BLaER1 treated with 17β-estradiol and CSF1 and Interleukin-3, amounts not matched to agents 10 nM and 100 nM (cell line): ENCODE data around the gene NRL.

ENCODE experiments used
- H3K27ac ChIP-seq, 11 experiments: shearing (Covaris generic); formaldehyde crosslinking; 2 replicates each; pipeline ENCODE4 v1.8.1; 2022
- H3K27me3 ChIP-seq, 11 experiments: shearing (Covaris generic); formaldehyde crosslinking; 2 replicates each; pipeline ENCODE4 v1.8.1; 2022
- H3K36me3 ChIP-seq, 11 experiments: shearing (Covaris generic); formaldehyde crosslinking; 2 replicates each; pipeline ENCODE4 v1.8.1; 2022
- H3K4me1 ChIP-seq, 10 experiments: shearing (Covaris generic); formaldehyde crosslinking; 2 replicates each; pipeline ENCODE4 v1.8.1; 2022
- H3K4me2 ChIP-seq, 11 experiments: shearing (Covaris generic); formaldehyde crosslinking; 2 replicates each; pipeline ENCODE4 v1.8.1; 2022
- H3K4me3 ChIP-seq, 10 experiments: shearing (Covaris generic); formaldehyde crosslinking; 2 replicates each; pipeline ENCODE4 v1.8.1; 2022
- H3K9ac ChIP-seq, 11 experiments: shearing (Covaris generic); formaldehyde crosslinking; 2 replicates each; pipeline ENCODE4 v1.8.1; 2022
- H3K9me3 ChIP-seq, 11 experiments: shearing (Covaris generic); formaldehyde crosslinking; replicated peaks in 1 of 11; 2 replicates each; pipeline ENCODE4 v1.8.1; 2022
- H4K20me1 ChIP-seq, 11 experiments: shearing (Covaris generic); formaldehyde crosslinking; 2 replicates each; pipeline ENCODE4 v1.8.1; 2022
- Cebpa-rat ChIP-seq, 11 experiments: shearing (Covaris generic); IDR thresholded peaks; 2 replicates each; pipeline ENCODE4 v1.8.1; 2022

Gene NRL

DNA sequence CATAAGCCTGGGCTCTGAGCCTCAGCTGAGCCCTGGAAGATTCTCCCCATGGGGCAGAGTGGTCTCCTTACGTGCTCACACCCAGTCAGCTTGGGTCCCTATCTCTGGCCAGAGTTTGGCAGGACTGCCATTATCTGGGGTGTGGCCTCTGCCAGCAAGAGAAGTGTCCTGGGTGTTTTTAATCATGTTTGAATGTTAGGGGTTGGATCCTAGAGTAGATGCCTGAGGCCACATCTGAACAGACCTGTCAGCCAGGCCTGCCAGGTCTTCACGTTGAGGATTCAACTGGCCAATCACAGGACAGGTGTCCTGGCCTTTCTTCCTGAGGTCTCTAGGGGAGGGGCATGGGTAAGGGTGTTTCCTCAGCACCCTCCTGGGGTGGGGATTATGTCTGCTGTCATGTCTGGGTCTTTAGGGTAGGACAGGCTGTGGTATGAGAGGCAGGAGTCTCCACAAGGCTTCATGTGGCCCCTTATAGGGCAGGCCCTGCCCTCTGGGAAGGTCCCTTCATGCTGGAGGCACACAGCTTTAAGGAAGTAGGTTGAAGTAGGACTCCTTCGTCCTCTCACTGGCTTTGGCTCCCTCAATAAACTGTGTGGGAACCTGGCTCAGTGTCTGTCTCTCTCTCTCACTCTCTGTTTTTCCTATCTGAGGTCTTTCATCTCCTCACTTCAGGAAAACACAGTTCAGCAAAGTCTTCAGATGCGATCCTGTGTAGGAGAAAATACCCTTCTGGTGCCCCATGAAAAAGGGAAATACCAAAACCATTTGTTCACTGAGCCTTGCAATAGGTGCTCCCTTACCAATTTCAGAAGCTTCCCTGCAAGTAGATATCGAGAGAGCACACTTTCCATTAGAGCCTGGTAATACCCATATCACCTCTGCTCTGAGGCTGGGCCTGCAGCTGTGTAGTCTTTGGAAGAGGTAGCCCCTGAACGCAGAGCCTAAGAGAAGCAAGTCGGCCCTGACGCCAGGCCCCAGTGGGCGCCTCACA, 9.0 kb upstream of the NRL start:
- Histone ChIP-seq H4K20me1 (no peaks in the 10 kb centered on the region), H3K27ac (no peak overlapping the region), H3K4me3 (no peak overlapping the region), H3K4me2 (no peak overlapping the region), H3K9me3 (no peaks in the 10 kb centered on the region), H3K9ac (no peak overlapping the region; a peak in 1 of 22 replicates), H3K4me1 (peaks cover 0 to 31% (median 22%) of the 10 kb centered on the region in 10 experiments; a peak in 14 of 20 replicates), H3K36me3 (peaks cover 52 to 65% (median 62%) of the 10 kb centered on the region in 11 experiments), H3K27me3 (no peaks in the 10 kb centered on the region)
- no peak for TF ChIP-seq Cebpa-rat (IDR thresholded peaks at IDR 0.05)

DNA sequence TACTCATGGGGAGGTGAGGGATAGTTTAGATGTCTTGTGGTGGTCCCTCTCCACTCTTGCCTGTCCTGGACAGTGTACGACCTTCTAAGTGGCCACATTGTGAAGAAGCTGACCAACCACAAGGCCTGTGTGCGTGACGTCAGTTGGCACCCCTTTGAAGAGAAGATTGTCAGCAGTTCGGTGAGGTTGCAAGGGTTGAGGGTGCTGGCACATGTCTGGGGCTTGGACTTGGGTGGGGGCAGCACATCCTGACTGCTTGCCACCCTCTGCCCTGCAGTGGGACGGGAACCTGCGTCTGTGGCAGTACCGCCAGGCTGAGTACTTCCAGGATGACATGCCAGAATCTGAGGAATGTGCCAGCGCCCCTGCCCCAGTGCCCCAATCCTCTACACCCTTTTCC, 8.1 kb upstream of the NRL start:
- no peak for TF ChIP-seq Cebpa-rat (IDR thresholded peaks at IDR 0.05)

GRCh38 chr14:24122416-24122815, 7.7 kb upstream of the NRL start:
- Histone ChIP-seq H3K9me3 (no peaks in the 10 kb centered on the region), H3K9ac (no peak overlapping the region), H3K27ac (no peak overlapping the region), H3K4me3 (no peak overlapping the region), H4K20me1 (no peaks in the 10 kb centered on the region; a peak in 1 of 22 replicates), H3K4me2 (no peak overlapping the region), H3K4me1 (peaks cover 2 to 19% (median 13%) of the 10 kb centered on the region in 10 experiments; a peak in 17 of 20 replicates), H3K27me3 (no peaks in the 10 kb centered on the region), H3K36me3 (peaks cover 65 to 78% (median 75%) of the 10 kb centered on the region in 11 experiments)
- TF ChIP-seq Cebpa-rat (IDR thresholded peaks at IDR 0.05): no peak

More for the DNA sequence above, 8.1 kb upstream of the NRL start:
- no peaks in the 10 kb centered on the region for H4K20me1 ChIP-seq
- no peak overlapping the region for H3K9ac ChIP-seq
- H3K27me3 ChIP-seq: no peaks in the 10 kb centered on the region
- no peak overlapping the region for H3K27ac ChIP-seq
- peaks cover 60 to 73% (median 70%) of the 10 kb centered on the region in 11 experiments for H3K36me3 ChIP-seq
- peaks cover 0 to 24% (median 18%) of the 10 kb centered on the region in 10 experiments; a peak in 14 of 20 replicates for H3K4me1 ChIP-seq
- H3K4me2 ChIP-seq: no peak overlapping the region
- H3K9me3 ChIP-seq: no peaks in the 10 kb centered on the region
- H3K4me3 ChIP-seq: no peak overlapping the region

DNA sequence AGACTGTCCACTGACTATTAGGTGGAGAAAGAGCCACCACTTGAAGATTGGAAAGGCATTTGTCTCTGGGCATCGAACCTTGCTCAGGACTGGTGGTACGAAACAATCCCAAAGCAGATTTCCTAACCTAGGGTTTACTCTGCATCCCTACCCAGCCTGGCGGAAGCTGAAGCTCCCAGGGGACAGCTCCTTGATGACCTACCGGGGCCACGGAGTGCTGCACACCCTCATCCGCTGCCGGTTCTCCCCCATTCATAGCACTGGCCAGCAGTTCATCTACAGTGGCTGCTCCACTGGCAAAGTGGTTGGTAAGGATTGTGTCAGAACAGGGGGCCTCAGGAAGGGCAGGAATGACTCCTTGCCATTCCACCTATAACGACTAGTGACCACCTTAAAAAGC, 6.5 kb upstream of the NRL start:
- Histone ChIP-seq H3K27me3 (no peaks in the 10 kb centered on the region), H3K27ac (no peak overlapping the region), H3K9me3 (no peaks in the 10 kb centered on the region), H4K20me1 (peaks cover 0 to 6% (median 0%) of the 10 kb centered on the region in 11 experiments; a peak in 3 of 22 replicates), H3K4me3 (no peak overlapping the region), H3K4me1 (peaks cover 10 to 19% (median 16%) of the 10 kb centered on the region in 10 experiments), H3K9ac (no peak overlapping the region; a peak in 1 of 22 replicates), H3K36me3 (peaks cover 76 to 89% (median 83%) of the 10 kb centered on the region in 11 experiments), H3K4me2 (no peak overlapping the region)
- no peak for TF ChIP-seq Cebpa-rat (IDR thresholded peaks at IDR 0.05)

DNA sequence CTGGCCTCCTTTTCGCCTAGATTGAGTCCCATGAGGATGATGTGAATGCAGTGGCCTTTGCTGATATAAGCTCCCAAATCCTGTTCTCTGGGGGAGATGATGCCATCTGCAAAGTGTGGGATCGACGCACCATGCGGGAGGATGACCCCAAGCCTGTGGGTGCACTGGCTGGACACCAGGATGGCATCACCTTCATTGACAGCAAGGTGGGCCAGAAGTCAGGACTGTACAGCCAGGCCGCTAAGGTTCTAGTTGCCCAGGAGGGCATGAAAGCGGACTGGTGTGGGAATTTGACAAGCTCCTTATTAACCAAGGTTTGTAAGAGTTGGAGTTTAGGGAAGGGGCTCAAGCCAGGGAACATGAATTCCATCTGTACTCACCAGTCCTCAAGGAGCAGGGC, 4.9 kb upstream of the NRL start:
- peaks cover 76 to 86% (median 81%) of the 10 kb centered on the region in 11 experiments for H3K36me3 ChIP-seq
- peaks cover 0 to 8% (median 0%) of the 10 kb centered on the region in 11 experiments; a peak in 3 of 22 replicates for H4K20me1 ChIP-seq
- H3K9ac ChIP-seq: no peak overlapping the region
- H3K9me3 ChIP-seq: no peaks in the 10 kb centered on the region
- H3K27ac ChIP-seq: no peak overlapping the region
- no peak for TF ChIP-seq Cebpa-rat (IDR thresholded peaks at IDR 0.05)
- H3K4me1 ChIP-seq: peaks cover 14 to 22% (median 20%) of the 10 kb centered on the region in 10 experiments
- H3K27me3 ChIP-seq: no peaks in the 10 kb centered on the region
- no peak overlapping the region for H3K4me3 ChIP-seq
- H3K4me2 ChIP-seq: no peak overlapping the region

- peaks cover 54 to 61% (median 56%) of the 10 kb centered on the region in 11 experiments for H3K36me3 ChIP-seq
Observed at GRCh38 chr14:24117179-24117578, 2.4 kb upstream of the NRL start.

GRCh38 chr14:24116128-24116814, 1.5 kb upstream of the NRL start:
- H3K27ac ChIP-seq: peak overlapping the region in 1 of 11 experiments; percentile 95; a peak in 1 of 22 replicates
- peaks cover 44 to 53% (median 47%) of the 10 kb centered on the region in 11 experiments for H3K36me3 ChIP-seq
- peak overlapping the region; percentile 96 to 100 (median 97) for H3K4me2 ChIP-seq
- TF ChIP-seq Cebpa-rat (IDR thresholded peaks at IDR 0.05): no peak
- peaks cover 14 to 28% (median 24%) of the 10 kb centered on the region in 10 experiments for H3K4me1 ChIP-seq
- peak overlapping the region; percentile 85 to 97 (median 90); a peak in 20 of 22 replicates for H3K9ac ChIP-seq
- H3K4me3 ChIP-seq: peak overlapping the region; percentile 71 to 88 (median 76)
- H3K27me3 ChIP-seq: no peaks in the 10 kb centered on the region
- no peaks in the 10 kb centered on the region for H3K9me3 ChIP-seq
- peaks cover 0 to 8% (median 0%) of the 10 kb centered on the region in 11 experiments; a peak in 3 of 22 replicates for H4K20me1 ChIP-seq

More at GRCh38 chr14:24117179-24117578, 2.4 kb upstream of the NRL start:
- Histone ChIP-seq H3K9ac (peak overlapping the region in 3 of 11 experiments; percentile 20 to 96 (median 85); a peak in 2 of 22 replicates), H4K20me1 (peaks cover 0 to 8% (median 0%) of the 10 kb centered on the region in 11 experiments; a peak in 3 of 22 replicates), H3K4me3 (no peak overlapping the region), H3K4me1 (peaks cover 14 to 27% (median 24%) of the 10 kb centered on the region in 10 experiments), H3K27me3 (no peaks in the 10 kb centered on the region), H3K4me2 (peak overlapping the region in 7 of 11 experiments; percentile 6 to 99 (median 97); a peak in 7 of 22 replicates), H3K9me3 (no peaks in the 10 kb centered on the region), H3K27ac (no peak overlapping the region)
- TF ChIP-seq Cebpa-rat (IDR thresholded peaks at IDR 0.05): no peak

GRCh38 chr14:24115422-24116127, 826 bp upstream of the NRL start:
- H3K4me1 ChIP-seq: peaks cover 18 to 33% (median 27%) of the 10 kb centered on the region in 10 experiments
- TF ChIP-seq Cebpa-rat (IDR thresholded peaks at IDR 0.05): no peak

More at GRCh38 chr14:24115422-24116127, 826 bp upstream of the NRL start:
- peak overlapping the region; percentile 87 to 99 (median 96); a peak in 21 of 22 replicates for H3K27ac ChIP-seq
- H3K4me2 ChIP-seq: peak overlapping the region; percentile 96 to 100 (median 97)
- no peaks in the 10 kb centered on the region for H3K9me3 ChIP-seq
- H3K27me3 ChIP-seq: no peaks in the 10 kb centered on the region
- peaks cover 0 to 8% (median 0%) of the 10 kb centered on the region in 11 experiments; a peak in 3 of 22 replicates for H4K20me1 ChIP-seq
- H3K36me3 ChIP-seq: peaks cover 37 to 49% (median 40%) of the 10 kb centered on the region in 11 experiments
- H3K9ac ChIP-seq: peak overlapping the region; percentile 85 to 97 (median 90)
- H3K4me3 ChIP-seq: peak overlapping the region; percentile 71 to 88 (median 76)
